HFFc6 (cell line): Measurements from ENCODE around the gene FOS. TPM values are rescaled to one million over a fixed set of nuclear protein-coding genes. Genes with fewer than 3 reads are reported as not detected.

Experiments
- DNase-seq: peaks from one replicate; pipeline ENCODE4 v3.0.0-alpha.2; 2018
- H3K27ac Mint-ChIP-seq: 2 replicates; pipeline ENCODE4 v1.8.0; 2020; ENCODE audit warnings: mild to moderate bottlenecking, mixed read lengths
- H3K27me3 Mint-ChIP-seq: 2 replicates; pipeline ENCODE4 v1.8.0; 2021; ENCODE audit warnings: mild to moderate bottlenecking, moderate library complexity, mixed read lengths; ENCODE audit not compliant: insufficient read depth
- H3K36me3 Mint-ChIP-seq: 2 replicates; pipeline ENCODE4 v1.8.0; 2021; ENCODE audit warnings: low read depth, mixed read lengths
- H3K4me1 Mint-ChIP-seq: 2 replicates; pipeline ENCODE4 v1.8.0; 2020; ENCODE audit warnings: low read depth, mixed read lengths
- H3K4me3 Mint-ChIP-seq: 2 replicates; pipeline ENCODE4 v1.8.0; 2020; ENCODE audit warnings: mild to moderate bottlenecking, moderate library complexity, mixed read lengths
- H3K9me3 Mint-ChIP-seq: 2 replicates; pipeline ENCODE4 v1.8.0; 2020; ENCODE audit warnings: mild to moderate bottlenecking, mixed read lengths
- CTCF ChIP-seq: fragments of 200-600 bp; sonication (generic); IDR thresholded peaks from 2 replicates; pipeline ENCODE4 v1.5.0; 2021; ENCODE audit warnings: antibody characterized with exemption, mild to moderate bottlenecking
- total RNA-seq, 6 experiments: library from RNA; stranded (reverse); fragmentation: NEBNext Ultra II Directional; extraction: Animal tissue kit (Norgen Biotek cat#: 25700); gene quantifications; 2 replicates in 1 of 6; 3 replicates in 5 of 6; pipeline ENCODE4 v1.2.3, GENCODE V29; 2021

The FOS gene
- total RNA-seq, 6 experiments from 2014 or later: 118 to 368 (median 342) TPM

GRCh38 chr14:75240781-75241180 is 37.8 kb upstream of the FOS start:
- no peaks in the 10 kb centered on the region for H3K9me3 Mint-ChIP-seq
- no peak for DNase-seq
- no peak overlapping the region for H3K27ac Mint-ChIP-seq
- peaks cover 4% of the 10 kb centered on the region for H3K27me3 Mint-ChIP-seq
- no peak for TF ChIP-seq CTCF
- no peaks in the 10 kb centered on the region for H3K36me3 Mint-ChIP-seq
- no peak overlapping the region for H3K4me3 Mint-ChIP-seq
- H3K4me1 Mint-ChIP-seq: peaks cover 16% of the 10 kb centered on the region

- H3K27me3 Mint-ChIP-seq: peaks cover 4% of the 10 kb centered on the region
- H3K27ac Mint-ChIP-seq: peak overlapping the region; percentile 47
- peaks cover 9% of the 10 kb centered on the region for H3K4me1 Mint-ChIP-seq
These were observed 35.9 kb upstream of the FOS start for GRCh38 chr14:75242546-75243273.

GRCh38 chr14:75244121-75244520 is 34.5 kb upstream of the FOS start:
- no peaks in the 10 kb centered on the region for H3K9me3 Mint-ChIP-seq
- no peak overlapping the region for H3K4me3 Mint-ChIP-seq
- no peak for TF ChIP-seq CTCF
- no peak for DNase-seq
- H3K36me3 Mint-ChIP-seq: no peaks in the 10 kb centered on the region
- peaks cover 12% of the 10 kb centered on the region for H3K4me1 Mint-ChIP-seq
- peaks cover 2% of the 10 kb centered on the region for H3K27me3 Mint-ChIP-seq
- H3K27ac Mint-ChIP-seq: no peak overlapping the region

More at GRCh38 chr14:75242546-75243273, 35.9 kb upstream of the FOS start:
- Mint-ChIP-seq H3K9me3 (no peaks in the 10 kb centered on the region), H3K36me3 (no peaks in the 10 kb centered on the region), H3K4me3 (peak overlapping the region; percentile 27)
- TF ChIP-seq CTCF: no peak
- DNase-seq: peak; percentile 80

- H3K4me1 Mint-ChIP-seq: peaks cover 17% of the 10 kb centered on the region
- no peak for TF ChIP-seq CTCF
- peaks cover 2% of the 10 kb centered on the region for H3K27me3 Mint-ChIP-seq
- H3K4me3 Mint-ChIP-seq: no peak overlapping the region
- no peak for DNase-seq
- no peaks in the 10 kb centered on the region for H3K9me3 Mint-ChIP-seq
- H3K27ac Mint-ChIP-seq: no peak overlapping the region
- no peaks in the 10 kb centered on the region for H3K36me3 Mint-ChIP-seq
These were observed 31.9 kb upstream of the FOS start for GRCh38 chr14:75246546-75247285.

GRCh38 chr14:75247286-75247922 is 31.2 kb upstream of the FOS start:
- no peak for TF ChIP-seq CTCF
- DNase-seq: no peak
- Mint-ChIP-seq H3K4me3 (no peak overlapping the region), H3K27me3 (peaks cover 1% of the 10 kb centered on the region), H3K27ac (no peak overlapping the region), H3K36me3 (no peaks in the 10 kb centered on the region), H3K4me1 (peaks cover 15% of the 10 kb centered on the region), H3K9me3 (no peaks in the 10 kb centered on the region)
